A549 (cell line): Measurements from ENCODE around the gene PIK3CB. TPM values are rescaled to one million over a fixed set of nuclear protein-coding genes. Genes with fewer than 3 reads are reported as not detected.

Experiments
- ATAC-seq, 2 experiments: fragments of 200-7000 bp in 1 of 2; fragments of >200 bp in 1 of 2; cut with Nextera tagmentation in 1 of 2; cut with Tn5 transposase in 1 of 2; 3 replicates each; pipeline versions ENCODE4 v1.8.0 to v1.9.1; 2018 to 2020; ENCODE audit warnings: mild to moderate bottlenecking in 1 of 2, moderate library complexity in 1 of 2
- CTCF ChIA-PET: fragments of 300-600 bp; sonication (Branson Sonifier 250); formaldehyde crosslinking; extraction: SDS; loops from one replicate; lab custom pipeline; 2021; ENCODE audit warnings: antibody characterized with exemption, inconsistent platforms; lab: Yijun Ruan, JAX
- POLR2A ChIA-PET: fragments of 350-600 bp; formaldehyde crosslinking; extraction: SDS; loops from one replicate; lab custom pipeline; 2021; ENCODE audit warnings: antibody characterized with exemption, inconsistent platforms; lab: Yijun Ruan, JAX
- DNase-seq, 2 experiments: peaks; one replicate each; pipeline versions ENCODE4 v3.0.0 to v3.0.0-alpha.2; 2011 to 2016; ENCODE audit warnings: low read depth in 1 of 2, low spot score in 1 of 2
- FAIRE-seq: peaks from 2 replicates; lab custom pipeline; 2011; peaks lifted over from hg19 to GRCh38; lab: Jason Lieb, UNC
- H3K27ac ChIP-seq, 2 experiments: fragments of >200 bp; sonication (Bioruptor Twin); formaldehyde crosslinking; 3 replicates each; pipeline ENCODE4 v1.5.1; 2016 to 2017
- H3K4me1 ChIP-seq: fragments of >200 bp; sonication (Bioruptor Twin); formaldehyde crosslinking; 3 replicates; pipeline ENCODE4 v1.6.1; 2016
- H3K4me2 ChIP-seq: fragments of >200 bp; sonication (Bioruptor Twin); formaldehyde crosslinking; 3 replicates; pipeline ENCODE4 v1.6.1; 2016
- H3K4me3 ChIP-seq: fragments of >200 bp; sonication (Bioruptor Twin); formaldehyde crosslinking; 3 replicates; pipeline ENCODE4 v1.5.1; 2016
- H3K9me3 ChIP-seq: fragments of >200 bp; sonication (Bioruptor Twin); formaldehyde crosslinking; 3 replicates; pipeline ENCODE4 v1.6.1; 2016
- CBX8 ChIP-seq: fragments of 200-600 bp; sonication (generic); IDR thresholded peaks from 2 replicates; pipeline ENCODE4 v1.6.1; 2016
- CHD4 ChIP-seq: fragments of 200-600 bp; sonication (generic); IDR thresholded peaks from 2 replicates; pipeline ENCODE4 v1.6.1; 2016; ENCODE audit warnings: antibody characterized with exemption, mild to moderate bottlenecking, borderline replicate concordance
- EHF ChIP-seq: fragments of 250-450 bp; sonication (Bioruptor Pico); IDR thresholded peaks from 2 replicates; pipeline ENCODE4 v1.5.0; 2020; ENCODE audit warnings: mild to moderate bottlenecking
- EHMT2 ChIP-seq: fragments of 200-600 bp; sonication (generic); IDR thresholded peaks from 2 replicates; pipeline ENCODE4 v1.6.1; 2016; ENCODE audit warnings: antibody characterized with exemption, low read depth, mild to moderate bottlenecking, moderate library complexity
- EP300 ChIP-seq, 2 experiments: fragments of >200 bp; sonication (Bioruptor Twin); formaldehyde crosslinking; IDR thresholded peaks; 2 replicates in 1 of 2; 3 replicates in 1 of 2; pipeline ENCODE4 v1.6.1; 2016 to 2017
- GATA3 ChIP-seq: IDR thresholded peaks from 2 replicates; pipeline ENCODE4 v1.6.1; 2012; ENCODE audit warnings: borderline replicate concordance
- HOXA7 ChIP-seq: fragments of 250-450 bp; sonication (Bioruptor Pico); IDR thresholded peaks from 2 replicates; pipeline ENCODE4 v1.5.0; 2020; ENCODE audit warnings: mild to moderate bottlenecking, moderate library complexity
- HOXB5 ChIP-seq: fragments of 250-450 bp; sonication (Bioruptor Pico); IDR thresholded peaks from 2 replicates; pipeline ENCODE4 v1.5.0; 2020; ENCODE audit warnings: mild to moderate bottlenecking, moderate library complexity
- JUN ChIP-seq, 2 experiments: fragments of >200 bp; sonication (Bioruptor Twin); formaldehyde crosslinking; IDR thresholded peaks; 2 replicates in 1 of 2; 3 replicates in 1 of 2; pipeline ENCODE4 v1.6.1; 2016 to 2017
- MAFK ChIP-seq: fragments of 450-650 bp; IDR thresholded peaks from 2 replicates; pipeline ENCODE4 v1.6.1; 2014; ENCODE audit not compliant: partially characterized antibody
- MAZ ChIP-seq: fragments of 150-350 bp; IDR thresholded peaks from 2 replicates; pipeline ENCODE4 v1.6.1; 2014; ENCODE audit warnings: antibody characterized with exemption, low read depth, low read length, borderline replicate concordance
- PHF8 ChIP-seq: fragments of 200-600 bp; sonication (generic); IDR thresholded peaks from 2 replicates; pipeline ENCODE4 v1.6.1; 2016; ENCODE audit warnings: low read depth, mild to moderate bottlenecking, antibody characterized with exemption, moderate library complexity, borderline replicate concordance
- POLR2A ChIP-seq: IDR thresholded peaks from 2 replicates; pipeline ENCODE4 v1.6.1; 2012; ENCODE audit warnings: mild to moderate bottlenecking, low read length
- RAD21 ChIP-seq, 2 experiments: fragments of >200 bp in 1 of 2; sonication (Bioruptor Twin) in 1 of 2; formaldehyde crosslinking in 1 of 2; IDR thresholded peaks in 1 of 2; conservative IDR thresholded peaks in 1 of 2; 2 replicates in 1 of 2; 3 replicates in 1 of 2; pipeline ENCODE4 v1.6.1; 2012 to 2018; ENCODE audit warnings: inconsistent platforms in 1 of 2
- RNF2 ChIP-seq: fragments of 200-600 bp; sonication (generic); IDR thresholded peaks from 2 replicates; pipeline ENCODE4 v1.6.1; 2016; ENCODE audit warnings: low read depth, mild to moderate bottlenecking, antibody characterized with exemption, moderate library complexity, borderline replicate concordance
- WGBS: methylation state at CpG from one replicate; pipeline ENCODE4 v1.1.6; 2017; ENCODE audit errors: missing lambda C conversion rate; 5-methylcytosine and 5-hydroxymethylcytosine counted together
- polyA minus RNA-seq: library from RNA; depleted of rRNA, polyadenylated mRNA; stranded (reverse); fragments of >200 nt; gene quantifications from 2 replicates; pipeline ENCODE4 v1.2.3, GENCODE V29; 2011; rRNA and poly(A)+ RNA removed
- polyA plus RNA-seq, 4 experiments: library from polyadenylated mRNA; depleted of rRNA in 3 of 4; stranded (reverse); fragments of >200 nt; fragmentation: RNase III in 1 of 4; extraction: RNeasy Plus Mini Kit Qiagen cat#74134 plus additional on column Dnase treatment in 1 of 4; gene quantifications; 2 replicates in 3 of 4; 3 replicates in 1 of 4; pipeline ENCODE4 v1.2.3, GENCODE V29; 2011 to 2017
- TF ChIP-seq, protein P1 (sequence below): fragments of >200 bp; sonication (Bioruptor Twin); formaldehyde crosslinking; IDR thresholded peaks from 3 replicates; pipeline ENCODE4 v1.6.1; 2016
- TF ChIP-seq, protein P2 (sequence below): fragments of >200 bp; sonication (Bioruptor Twin); formaldehyde crosslinking; IDR thresholded peaks from 2 replicates; pipeline ENCODE4 v1.6.1; 2016
- TF ChIP-seq, protein P3 (sequence below): IDR thresholded peaks from 2 replicates; pipeline ENCODE4 v1.6.1; 2012; ENCODE audit warnings: low read depth, borderline replicate concordance
- TF ChIP-seq, protein P4 (sequence below): fragments of >200 bp; sonication (Bioruptor Twin); formaldehyde crosslinking; IDR thresholded peaks from 3 replicates; pipeline ENCODE4 v1.5.1; 2016
- TF ChIP-seq, protein P5 (sequence below): fragments of 250-450 bp; sonication (Bioruptor Pico); IDR thresholded peaks from 2 replicates; pipeline ENCODE4 v1.5.0; 2020; ENCODE audit warnings: low read depth, mild to moderate bottlenecking, moderate library complexity

Gene PIK3CB
- polyA plus RNA-seq (2011; rRNA removed) (23.3 TPM in 2 replicates), polyA plus RNA-seq (2017; fragmentation: RNase III; extraction: RNeasy Plus Mini Kit Qiagen cat#74134 plus additional on column Dnase treatment) (20.7 to 22.0 TPM (median 21.1 TPM) in 3 replicates), polyA minus RNA-seq (12.4 and 14.3 TPM in 2 replicates)
- polyA plus RNA-seq (2012; cell fraction: cytosol; rRNA removed), result 9.8 and 9.9 TPM in 2 replicates
- 4.2 and 6.7 TPM in 2 replicates for polyA plus RNA-seq (2012; cell fraction: nucleus; rRNA removed)

DNA sequence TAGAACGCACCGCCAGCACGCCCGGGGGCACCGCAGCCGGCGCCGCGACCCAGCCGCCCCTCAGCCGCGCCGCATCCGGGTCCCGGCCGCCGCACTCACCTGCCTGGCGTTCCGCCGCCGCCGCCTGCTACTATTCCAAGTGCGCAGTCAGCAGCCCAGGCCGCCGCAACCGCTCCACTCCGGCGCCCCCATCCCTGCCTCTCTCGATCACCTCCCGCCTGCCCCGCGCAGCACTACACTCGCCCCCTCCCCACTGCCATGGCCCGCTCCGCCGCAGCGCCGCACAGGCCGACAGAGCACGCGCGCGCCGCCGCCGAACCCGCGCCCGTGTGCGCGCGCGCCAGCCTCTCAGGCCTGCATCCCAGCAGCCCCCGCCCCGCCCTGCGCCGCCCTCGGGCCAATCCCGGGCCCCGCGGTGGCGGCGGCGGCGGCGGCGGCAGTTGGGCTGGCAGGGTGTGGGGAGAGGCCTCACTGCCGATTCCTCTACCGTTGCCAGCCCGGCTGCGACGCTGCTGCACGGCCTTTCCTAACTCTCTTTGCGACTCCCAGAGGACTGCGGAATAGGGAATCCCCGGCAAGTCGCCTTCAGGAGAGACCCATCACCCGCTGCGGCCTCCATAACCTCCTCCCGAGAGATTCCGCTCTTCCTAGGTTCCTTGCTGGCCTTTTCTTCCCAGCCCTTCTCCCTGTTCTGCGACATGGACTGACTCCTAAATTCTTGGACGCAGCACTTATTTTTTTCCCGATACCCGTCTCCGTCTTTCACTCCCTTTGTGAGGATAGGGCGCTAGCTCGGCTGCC, at the start of gene PIK3CB:
TSS of gene PIK3CB (minus strand) at position 333 of the 801 bp plus-strand sequence. CDS start 75,585 bp downstream, outside the sequence.
- H3K27ac ChIP-seq, result peak within 1 kb of the TSS; percentile 91 to 98
- TF ChIP-seq, protein P1, sequence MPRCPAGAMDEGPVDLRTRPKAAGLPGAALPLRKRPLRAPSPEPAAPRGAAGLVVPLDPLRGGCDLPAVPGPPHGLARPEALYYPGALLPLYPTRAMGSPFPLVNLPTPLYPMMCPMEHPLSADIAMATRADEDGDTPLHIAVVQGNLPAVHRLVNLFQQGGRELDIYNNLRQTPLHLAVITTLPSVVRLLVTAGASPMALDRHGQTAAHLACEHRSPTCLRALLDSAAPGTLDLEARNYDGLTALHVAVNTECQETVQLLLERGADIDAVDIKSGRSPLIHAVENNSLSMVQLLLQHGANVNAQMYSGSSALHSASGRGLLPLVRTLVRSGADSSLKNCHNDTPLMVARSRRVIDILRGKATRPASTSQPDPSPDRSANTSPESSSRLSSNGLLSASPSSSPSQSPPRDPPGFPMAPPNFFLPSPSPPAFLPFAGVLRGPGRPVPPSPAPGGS, result peak; percentile 66; the same call in 1 of the 3 replicates
- TF ChIP-seq HOXB5 (CRISPR knock-in tag), result no peak
- TF ChIP-seq, protein P2, sequence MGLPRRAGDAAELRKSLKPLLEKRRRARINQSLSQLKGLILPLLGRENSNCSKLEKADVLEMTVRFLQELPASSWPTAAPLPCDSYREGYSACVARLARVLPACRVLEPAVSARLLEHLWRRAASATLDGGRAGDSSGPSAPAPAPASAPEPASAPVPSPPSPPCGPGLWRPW, result no peak
- TF ChIP-seq POLR2A, result peak; percentile 79
- TF ChIP-seq RAD21 (conservative IDR thresholded peaks at IDR 0.05 in 1 of 2, IDR thresholded peaks at IDR 0.05 in 1 of 2), result peak in 1 of 2 experiments; percentile 24; a peak in 2 of 5 replicates
- TF ChIP-seq JUN (IDR thresholded peaks at IDR 0.05), result peak; percentile 67 to 75; a peak in 3 of 5 replicates
- peak; percentile 63 for TF ChIP-seq MAFK
- peak; percentile 67; the same call in 1 of the 2 replicates for TF ChIP-seq PHF8
- FAIRE-seq (no peak), ATAC-seq (peak; percentile 98), DNase-seq (peak; percentile 60 to 83)
- ChIA-PET POLR2A (interaction anchor here (0.9 to 2.1 kb wide), 3 partner anchors 11 to 81 kb away, joined by 3 to 17 read pairs (median 6); no protein-coding TSS in a partner anchor), CTCF (interaction anchor here (0.6 to 1.5 kb wide), 5 partner anchors 25 to 85 kb away, joined by 3 to 7 read pairs (median 3); no protein-coding TSS in a partner anchor)
- H3K9me3 ChIP-seq, result no peaks in the 10 kb centered on the region
- H3K4me1 ChIP-seq, result 0 out of 3 replicates have a peak, but pooled peaks cover 4% of the 10 kb centered on the region
- WGBS, result under 1% methylated on average over 18 of the region's 88 CpGs
- peak within 1 kb of the TSS; percentile 98 for H3K4me2 ChIP-seq
- peak within 1 kb of the TSS; percentile 81 for H3K4me3 ChIP-seq

DNA sequence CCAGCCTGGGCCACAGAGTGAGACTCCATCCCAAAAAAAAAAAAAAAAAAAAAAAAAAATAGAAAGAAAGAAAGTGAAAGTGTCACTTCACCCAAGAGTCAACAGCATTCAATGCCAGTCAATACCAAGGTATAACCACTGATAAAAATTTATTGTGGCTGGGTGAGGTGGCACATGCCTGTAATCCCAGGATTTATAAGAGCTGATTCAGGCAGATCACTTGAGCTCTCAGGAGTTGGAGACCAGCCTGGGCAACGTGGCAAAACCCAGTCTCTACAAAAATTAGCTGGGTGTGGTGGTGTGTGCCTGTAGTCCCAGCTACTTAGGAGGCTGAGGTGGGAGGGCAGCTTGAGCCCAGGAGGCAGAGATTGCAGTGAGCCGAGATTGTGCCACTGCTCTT, 46.5 kb upstream of the PIK3CB start:
- FAIRE-seq, result no peak
- Histone ChIP-seq H3K27ac (no peak overlapping the region), H3K4me3 (no peak overlapping the region), H3K9me3 (no peaks in the 10 kb centered on the region), H3K4me1 (no peaks in the 10 kb centered on the region), H3K4me2 (no peak overlapping the region)
- no peak for ATAC-seq
- POLR2A ChIA-PET, result no interaction called here
- WGBS, result 52% methylated on average over 2 of the region's 2 CpGs
- TF ChIP-seq, protein P2, result no peak
- TF ChIP-seq MAZ, result no peak
- no peak for TF ChIP-seq POLR2A
- TF ChIP-seq CHD4, result no peak
- TF ChIP-seq CBX8, result no peak
- no peak for TF ChIP-seq EHMT2
- TF ChIP-seq, protein P3, sequence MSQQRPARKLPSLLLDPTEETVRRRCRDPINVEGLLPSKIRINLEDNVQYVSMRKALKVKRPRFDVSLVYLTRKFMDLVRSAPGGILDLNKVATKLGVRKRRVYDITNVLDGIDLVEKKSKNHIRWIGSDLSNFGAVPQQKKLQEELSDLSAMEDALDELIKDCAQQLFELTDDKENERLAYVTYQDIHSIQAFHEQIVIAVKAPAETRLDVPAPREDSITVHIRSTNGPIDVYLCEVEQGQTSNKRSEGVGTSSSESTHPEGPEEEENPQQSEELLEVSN, result no peak
- no peak for TF ChIP-seq HOXA7 (CRISPR knock-in tag)
- CTCF ChIA-PET, result interaction anchor here (0.6 to 2.1 kb wide), 2 partner anchors 222 to 287 kb away, joined by 4 read pairs; partner anchors contain the start of gene CEP70
- no peak for DNase-seq

DNA sequence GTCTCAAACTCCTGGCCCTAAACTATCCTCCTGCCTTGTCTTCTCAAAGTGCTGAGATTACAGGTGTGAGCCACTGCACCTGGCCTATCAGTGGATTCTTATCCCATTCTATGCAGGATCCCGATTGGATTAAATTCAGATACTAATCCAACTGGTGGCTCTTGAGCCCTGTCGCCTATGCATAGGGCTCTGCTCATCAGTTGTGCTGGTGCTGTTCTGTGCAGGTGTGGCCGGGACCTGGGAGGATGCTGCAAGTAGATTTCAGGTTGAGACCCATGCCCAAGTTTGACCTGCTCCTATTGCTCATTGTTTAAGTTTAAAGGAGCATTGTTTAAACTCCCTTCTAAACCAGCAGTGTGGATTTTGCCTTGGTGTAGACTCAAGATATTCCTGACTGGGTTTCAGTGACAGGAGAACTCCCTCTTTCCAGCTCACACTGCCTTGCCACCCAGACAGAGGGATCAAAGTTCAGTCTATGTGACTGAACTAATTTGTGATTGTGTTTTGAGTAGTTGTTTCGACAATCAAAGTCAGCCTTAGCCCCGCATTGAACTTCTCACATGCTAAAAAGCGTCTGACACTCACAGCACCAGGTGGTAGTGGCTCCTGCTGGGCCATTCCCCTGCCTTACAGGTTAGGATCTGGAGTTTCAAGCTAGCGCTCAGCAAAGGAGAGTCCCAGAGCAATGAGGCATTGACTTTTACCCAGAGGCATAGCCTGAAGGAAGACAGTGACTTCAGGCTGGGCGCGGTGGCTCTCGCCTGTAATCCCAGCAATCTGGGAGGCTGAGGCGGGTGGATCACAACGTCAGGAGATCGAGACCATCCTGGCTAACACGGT, 45.0 kb upstream of the PIK3CB start:
- Histone ChIP-seq H3K4me2 (no peak overlapping the region), H3K4me1 (no peaks in the 10 kb centered on the region), H3K9me3 (no peaks in the 10 kb centered on the region; the same call in 2 of the 3 replicates), H3K4me3 (no peak overlapping the region), H3K27ac (no peak overlapping the region)
- ATAC-seq (no peak), DNase-seq (no peak), FAIRE-seq (no peak)
- POLR2A ChIA-PET, result no interaction called here
- WGBS, result 76% methylated on average over 10 of the region's 14 CpGs
- TF ChIP-seq, protein P4, sequence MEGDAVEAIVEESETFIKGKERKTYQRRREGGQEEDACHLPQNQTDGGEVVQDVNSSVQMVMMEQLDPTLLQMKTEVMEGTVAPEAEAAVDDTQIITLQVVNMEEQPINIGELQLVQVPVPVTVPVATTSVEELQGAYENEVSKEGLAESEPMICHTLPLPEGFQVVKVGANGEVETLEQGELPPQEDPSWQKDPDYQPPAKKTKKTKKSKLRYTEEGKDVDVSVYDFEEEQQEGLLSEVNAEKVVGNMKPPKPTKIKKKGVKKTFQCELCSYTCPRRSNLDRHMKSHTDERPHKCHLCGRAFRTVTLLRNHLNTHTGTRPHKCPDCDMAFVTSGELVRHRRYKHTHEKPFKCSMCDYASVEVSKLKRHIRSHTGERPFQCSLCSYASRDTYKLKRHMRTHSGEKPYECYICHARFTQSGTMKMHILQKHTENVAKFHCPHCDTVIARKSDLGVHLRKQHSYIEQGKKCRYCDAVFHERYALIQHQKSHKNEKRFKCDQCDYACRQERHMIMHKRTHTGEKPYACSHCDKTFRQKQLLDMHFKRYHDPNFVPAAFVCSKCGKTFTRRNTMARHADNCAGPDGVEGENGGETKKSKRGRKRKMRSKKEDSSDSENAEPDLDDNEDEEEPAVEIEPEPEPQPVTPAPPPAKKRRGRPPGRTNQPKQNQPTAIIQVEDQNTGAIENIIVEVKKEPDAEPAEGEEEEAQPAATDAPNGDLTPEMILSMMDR, result no peak
- TF ChIP-seq GATA3 (no peak), RNF2 (no peak), EP300 (IDR thresholded peaks at IDR 0.05) (no peak), EHF (no peak)
- TF ChIP-seq, protein P5, sequence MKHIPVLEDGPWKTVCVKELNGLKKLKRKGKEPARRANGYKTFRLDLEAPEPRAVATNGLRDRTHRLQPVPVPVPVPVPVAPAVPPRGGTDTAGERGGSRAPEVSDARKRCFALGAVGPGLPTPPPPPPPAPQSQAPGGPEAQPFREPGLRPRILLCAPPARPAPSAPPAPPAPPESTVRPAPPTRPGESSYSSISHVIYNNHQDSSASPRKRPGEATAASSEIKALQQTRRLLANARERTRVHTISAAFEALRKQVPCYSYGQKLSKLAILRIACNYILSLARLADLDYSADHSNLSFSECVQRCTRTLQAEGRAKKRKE, result no peak
- TF ChIP-seq, protein P3, result no peak
- CTCF ChIA-PET, result no interaction called here
